Activated CD8-positive, alpha-beta T cell treated with anti-CD3 and anti-CD28 coated beads for 36 hours (primary cell): ENCODE data around the gene KLHL29. TPM values are rescaled to one million over a fixed set of nuclear protein-coding genes. Genes with fewer than 3 reads are reported as not detected.

ENCODE experiments used
- ATAC-seq: fragments of 200-7000 bp; cut with Tn5 transposase; one replicate; pipeline ENCODE4 v1.10.0; 2021; ENCODE audit warnings: mild to moderate bottlenecking, moderate library complexity
- CTCF ChIA-PET: fragments of 350-600 bp; sonication (Branson Sonifier 250); formaldehyde crosslinking; loops from one replicate; lab custom pipeline; 2021; ENCODE audit warnings: antibody characterized with exemption; lab: Charles Lee
- POLR2A ChIA-PET: fragments of 350-600 bp; sonication (Branson Sonifier 250); formaldehyde crosslinking; loops from one replicate; lab custom pipeline; 2021; ENCODE audit warnings: antibody characterized with exemption; lab: Charles Lee
- DNase-seq: peaks from one replicate; pipeline ENCODE4 v3.0.0-alpha.2; 2020
- H3K27ac Mint-ChIP-seq: one replicate; pipeline ENCODE4 v1.8.0; 2021; ENCODE audit warnings: mild to moderate bottlenecking, mixed read lengths
- H3K27me3 Mint-ChIP-seq: one replicate; pipeline ENCODE4 v1.8.0; 2021; ENCODE audit warnings: mixed read lengths
- H3K36me3 Mint-ChIP-seq: one replicate; pipeline ENCODE4 v1.8.0; 2021; ENCODE audit warnings: low read depth, mixed read lengths
- H3K4me1 Mint-ChIP-seq: one replicate; pipeline ENCODE4 v1.8.0; 2021; ENCODE audit warnings: low read depth, mixed read lengths
- H3K4me3 Mint-ChIP-seq: one replicate; pipeline ENCODE4 v1.8.0; 2021; ENCODE audit warnings: mild to moderate bottlenecking, moderate library complexity, mixed read lengths
- H3K9me3 Mint-ChIP-seq: one replicate; pipeline ENCODE4 v1.8.0; 2021; ENCODE audit warnings: mixed read lengths
- intact Hi-C: fragments of 100-400 bp; cut with micrococcal nuclease; formaldehyde crosslinking; loops from one replicate; pipeline ENCODE4 v1.10.0; 2022
- total RNA-seq, 2 experiments: library from RNA; stranded (reverse); gene quantifications; one replicate each; pipeline ENCODE4 v1.2.3, GENCODE V29; 2021
- TF ChIP-seq, protein P1 (sequence below): fragments of 200-600 bp; IDR thresholded peaks from one replicate; pipeline ENCODE4 v1.8.0; 2022; ENCODE audit warnings: antibody characterized with exemption, mild to moderate bottlenecking

KLHL29 gene
- total RNA-seq, 2 experiments from 2014 or later = 1.0 to 1.2 TPM

DNA sequence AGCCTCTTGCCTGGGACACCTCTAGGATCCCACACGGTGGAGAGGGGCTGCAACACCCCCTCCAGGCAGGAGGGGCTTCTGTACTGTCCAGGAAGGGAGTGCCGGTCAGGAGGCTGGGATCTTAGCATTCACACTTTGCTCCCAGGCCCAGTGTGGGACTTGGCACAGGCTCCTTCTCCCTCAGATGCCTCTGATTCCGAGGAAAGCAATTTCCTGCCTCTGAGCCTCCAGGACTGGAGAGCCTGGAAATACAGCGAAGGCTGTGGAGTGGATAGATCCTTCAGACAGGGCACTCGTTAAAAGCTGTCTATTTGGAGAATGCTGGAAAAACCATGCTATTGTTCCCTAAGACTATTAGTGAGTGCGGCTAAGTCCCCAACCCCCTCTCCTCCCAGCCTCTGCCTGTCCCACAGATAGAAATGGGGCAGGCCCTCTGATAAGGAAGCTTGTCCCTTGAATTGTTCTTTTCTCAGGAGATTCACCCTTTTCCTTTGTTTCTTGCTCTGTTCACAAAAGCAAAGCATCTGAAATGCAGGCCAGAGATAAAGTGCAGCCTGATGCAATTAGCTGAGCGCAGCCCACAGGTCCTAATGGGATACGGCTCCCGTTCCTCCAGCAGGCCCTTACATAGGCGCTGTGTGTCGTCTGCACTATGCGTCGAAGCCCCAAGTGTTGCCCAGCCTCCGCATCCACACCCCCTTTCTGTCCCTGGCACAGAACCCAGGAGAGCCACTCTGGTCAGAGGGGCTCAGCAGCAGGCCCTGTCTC lies 252.2 kb downstream of the KLHL29 start:
- TF ChIP-seq, protein P1, sequence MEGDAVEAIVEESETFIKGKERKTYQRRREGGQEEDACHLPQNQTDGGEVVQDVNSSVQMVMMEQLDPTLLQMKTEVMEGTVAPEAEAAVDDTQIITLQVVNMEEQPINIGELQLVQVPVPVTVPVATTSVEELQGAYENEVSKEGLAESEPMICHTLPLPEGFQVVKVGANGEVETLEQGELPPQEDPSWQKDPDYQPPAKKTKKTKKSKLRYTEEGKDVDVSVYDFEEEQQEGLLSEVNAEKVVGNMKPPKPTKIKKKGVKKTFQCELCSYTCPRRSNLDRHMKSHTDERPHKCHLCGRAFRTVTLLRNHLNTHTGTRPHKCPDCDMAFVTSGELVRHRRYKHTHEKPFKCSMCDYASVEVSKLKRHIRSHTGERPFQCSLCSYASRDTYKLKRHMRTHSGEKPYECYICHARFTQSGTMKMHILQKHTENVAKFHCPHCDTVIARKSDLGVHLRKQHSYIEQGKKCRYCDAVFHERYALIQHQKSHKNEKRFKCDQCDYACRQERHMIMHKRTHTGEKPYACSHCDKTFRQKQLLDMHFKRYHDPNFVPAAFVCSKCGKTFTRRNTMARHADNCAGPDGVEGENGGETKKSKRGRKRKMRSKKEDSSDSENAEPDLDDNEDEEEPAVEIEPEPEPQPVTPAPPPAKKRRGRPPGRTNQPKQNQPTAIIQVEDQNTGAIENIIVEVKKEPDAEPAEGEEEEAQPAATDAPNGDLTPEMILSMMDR = no peak
- Mint-ChIP-seq H3K27me3 (no peaks in the 10 kb centered on the region), H3K9me3 (no peaks in the 10 kb centered on the region), H3K4me3 (no peak overlapping the region), H3K27ac (no peak overlapping the region), H3K36me3 (no peaks in the 10 kb centered on the region), H3K4me1 (no peaks in the 10 kb centered on the region)
- CTCF ChIA-PET = interaction anchor here (0.9 kb wide), 1 partner anchor 13 kb away, joined by 3 read pairs; no protein-coding TSS in a partner anchor
- POLR2A ChIA-PET = no interaction called here
- ATAC-seq = no peak
- no peak for DNase-seq
- intact Hi-C loops = no loop called here

DNA sequence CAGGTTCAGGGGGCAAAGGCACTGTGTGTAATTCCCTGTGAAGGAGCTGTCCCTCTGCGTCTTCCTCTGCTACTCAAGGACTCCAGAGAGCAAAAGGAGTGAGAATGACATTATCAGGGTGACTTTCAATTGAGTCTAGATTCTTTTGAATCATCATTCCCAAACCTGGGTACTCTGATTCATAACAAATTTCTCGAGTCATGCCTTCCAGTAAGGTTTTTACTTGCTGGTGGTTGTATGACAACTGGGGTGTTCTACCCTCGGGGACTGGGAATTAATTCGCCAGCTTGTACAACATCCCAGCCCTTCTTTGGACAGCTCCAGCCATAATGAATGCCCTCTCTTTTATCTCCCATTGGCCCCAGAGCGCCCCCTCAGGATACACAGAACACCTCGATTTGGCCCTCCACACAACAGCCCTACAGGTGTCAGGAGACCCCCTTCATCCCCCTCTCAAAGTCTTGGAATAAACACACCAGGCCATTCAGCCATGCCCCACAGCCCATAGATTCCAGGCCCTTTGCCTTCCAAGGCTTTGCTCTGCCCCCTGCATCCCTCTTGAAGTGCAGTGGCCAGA lies 254.5 kb downstream of the KLHL29 start:
- TF ChIP-seq, protein P1 = no peak
- ATAC-seq = no peak
- H3K27ac Mint-ChIP-seq = no peak overlapping the region
- CTCF ChIA-PET = interaction anchor here (1.2 kb wide), 1 partner anchor 15 kb away, joined by 3 read pairs; no protein-coding TSS in a partner anchor
- H3K4me1 Mint-ChIP-seq = no peaks in the 10 kb centered on the region
- intact Hi-C loops = no loop called here
- H3K27me3 Mint-ChIP-seq = no peaks in the 10 kb centered on the region
- POLR2A ChIA-PET = interaction anchor here (0.7 kb wide), 1 partner anchor 559 kb away, joined by 3 read pairs; no protein-coding TSS in a partner anchor
- no peaks in the 10 kb centered on the region for H3K9me3 Mint-ChIP-seq
- no peak overlapping the region for H3K4me3 Mint-ChIP-seq
- DNase-seq = no peak
- H3K36me3 Mint-ChIP-seq = no peaks in the 10 kb centered on the region

DNA sequence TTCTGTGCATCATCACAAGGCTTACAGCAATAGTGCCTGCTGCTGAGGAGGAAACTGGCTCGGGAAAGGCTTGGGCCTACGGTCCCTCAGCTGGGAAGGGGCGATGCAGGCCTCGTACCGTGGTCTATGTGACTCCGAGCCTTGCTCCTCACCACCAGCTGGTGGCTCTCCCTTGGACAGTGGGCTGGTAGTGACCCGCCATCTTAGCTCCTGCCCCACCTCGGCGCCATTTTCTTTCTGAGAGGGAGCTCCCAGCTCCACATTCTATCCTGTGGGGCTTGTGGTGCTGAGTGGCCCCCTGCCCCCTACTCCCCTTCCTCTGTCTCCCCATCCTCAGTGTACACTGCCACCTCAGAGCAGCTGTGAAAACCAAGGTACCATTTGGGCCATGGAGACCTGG lies 255.7 kb downstream of the KLHL29 start:
- no peak overlapping the region for H3K27ac Mint-ChIP-seq
- ATAC-seq = no peak
- CTCF ChIA-PET = no interaction called here

DNA sequence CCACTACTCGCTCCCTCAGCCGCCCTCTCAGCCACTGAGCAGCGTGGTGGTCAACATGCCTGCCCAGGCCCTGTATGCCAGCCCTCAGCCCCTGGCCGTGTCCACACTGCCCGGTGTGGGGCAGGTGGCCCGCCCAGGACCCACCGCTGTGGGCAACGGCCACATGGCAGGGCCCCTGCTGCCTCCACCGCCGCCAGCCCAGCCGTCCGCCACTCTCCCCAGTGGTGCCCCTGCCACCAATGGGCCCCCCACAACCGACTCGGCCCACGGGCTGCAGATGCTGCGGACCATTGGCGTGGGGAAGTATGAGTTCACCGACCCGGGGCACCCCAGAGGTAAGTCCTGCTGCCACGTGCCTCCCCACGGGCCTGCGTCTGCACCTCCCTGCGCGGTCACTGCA lies 257.5 kb downstream of the KLHL29 start:
- Mint-ChIP-seq H3K27ac (no peak overlapping the region), H3K27me3 (no peaks in the 10 kb centered on the region), H3K4me1 (no peaks in the 10 kb centered on the region), H3K4me3 (no peak overlapping the region), H3K9me3 (no peaks in the 10 kb centered on the region), H3K36me3 (no peaks in the 10 kb centered on the region)
- POLR2A ChIA-PET = no interaction called here
- TF ChIP-seq, protein P1 = no peak
- intact Hi-C loops = no loop called here
- ATAC-seq (no peak), DNase-seq (no peak)
- CTCF ChIA-PET = interaction anchor here (0.6 kb wide), 1 partner anchor 90 kb away, joined by 3 read pairs; no protein-coding TSS in a partner anchor

More for the DNA sequence above, 255.7 kb downstream of the KLHL29 start:
- no peaks in the 10 kb centered on the region for H3K27me3 Mint-ChIP-seq
- intact Hi-C loops = no loop called here
- TF ChIP-seq, protein P1 = no peak
- POLR2A ChIA-PET = no interaction called here
- no peak for DNase-seq
- no peaks in the 10 kb centered on the region for H3K9me3 Mint-ChIP-seq
- no peaks in the 10 kb centered on the region for H3K4me1 Mint-ChIP-seq
- H3K4me3 Mint-ChIP-seq = no peak overlapping the region
- no peaks in the 10 kb centered on the region for H3K36me3 Mint-ChIP-seq
